ENCODE measurements around the gene HOMER2. TPM values are rescaled to one million over a fixed set of nuclear protein-coding genes. Genes with fewer than 3 reads are reported as not detected.
A peak's percentile ranks its signal among the peaks of the same experiment; 100 is the strongest.

The HOMER2 gene
- total and polyA plus RNA-seq, 9 of the 15 experiments (the other 6 are each of a cell fraction or from before 2014, with no cell fraction given): 0.13 to 0.47 (median 0.29) TPM; not detected in 1

GRCh38 chr15:82809308-82810060 lies 143.0 kb downstream of the HOMER2 start, which contains the start of gene WHAMM (continued):
- 0 out of 2 replicates have a peak, but pooled peaks have one; percentile 33 for TF ChIP-seq ERF (CRISPR knock-in tag; IDR thresholded peaks at IDR 0.05)
- TF ChIP-seq SMAD4 (CRISPR knock-in tag; conservative IDR thresholded peaks at IDR 0.05): 0 out of 2 replicates have a peak, but pooled peaks have one; percentile 74
- TF ChIP-seq FIP1L1 (IDR thresholded peaks at IDR 0.05; ENCODE audit: low read depth, low read length, poor library complexity, severe bottlenecking): peak; percentile 17
- peak in 1 of 2 experiments; percentile 71; a peak in 3 of 4 replicates for TF ChIP-seq MAZ (CRISPR knock-in tag; conservative IDR thresholded peaks at IDR 0.05 in 1 of 2, IDR thresholded peaks at IDR 0.05 in 1 of 2)
- no peak for TF ChIP-seq ZNF133 (CRISPR knock-in tag; IDR thresholded peaks at IDR 0.05)
- peak; percentile 35; the same call in 1 of the 2 replicates for TF ChIP-seq ILF3 (IDR thresholded peaks at IDR 0.05; ENCODE audit: borderline replicate concordance)
- TF ChIP-seq TAF1 (IDR thresholded peaks at IDR 0.05; ENCODE audit: control insufficient read depth, extremely low read depth, insufficient read depth, low read length, severe bottlenecking): peak; percentile 80
- no peak for TF ChIP-seq SMARCC2 (IDR thresholded peaks at IDR 0.05; ENCODE audit: low read depth)
- 0 out of 6 replicates have a peak, but pooled peaks of 1 of the 3 experiments have one; percentile 34 for TF ChIP-seq ZBTB11 (CRISPR knock-in tag; IDR thresholded peaks at IDR 0.05)
- peak; percentile 76 for TF ChIP-seq ZBTB17 (CRISPR knock-in tag; IDR thresholded peaks at IDR 0.05)
- TF ChIP-seq MYBL2 (IDR thresholded peaks at IDR 0.05; ENCODE audit: low read depth): no peak
- TF ChIP-seq MYBL2 (CRISPR knock-in tag; IDR thresholded peaks at IDR 0.05; ENCODE audit: borderline replicate concordance): no peak
- peak; percentile 86 for TF ChIP-seq CHD1 (IDR thresholded peaks at IDR 0.05; ENCODE audit: low read length)
- TF ChIP-seq RAD51 (IDR thresholded peaks at IDR 0.05; ENCODE audit: borderline replicate concordance, low read depth): peak; percentile 26; the same call in 1 of the 2 replicates
- no peak for TF ChIP-seq ZNF586 (CRISPR knock-in tag; conservative IDR thresholded peaks at IDR 0.05)
- TF ChIP-seq GTF2A2 (tag; IDR thresholded peaks at IDR 0.05): 0 out of 2 replicates have a peak, but pooled peaks have one; percentile 17
- TF ChIP-seq ZC3H4 (CRISPR knock-in tag; IDR thresholded peaks at IDR 0.05; ENCODE audit: borderline replicate concordance): peak; percentile 63; the same call in 1 of the 2 replicates
- TF ChIP-seq YY1 (IDR thresholded peaks at IDR 0.05; ENCODE audit: borderline replicate concordance in 1 of 3, control insufficient read depth in 1 of 3, extremely low read depth in 1 of 3, insufficient read depth in 3 of 3, insufficient read length in 1 of 3, insufficient replicate concordance in 2 of 3, low read depth in 1 of 3, low read length in 2 of 3): peak in 2 of 3 experiments; percentile 41 to 63
- no peak for TF ChIP-seq ETV6 (IDR thresholded peaks at IDR 0.05; ENCODE audit: borderline replicate concordance in 1 of 2, low read depth in 2 of 2, low read length in 1 of 2)
- no peak for TF ChIP-seq ETV6 (CRISPR knock-in tag; IDR thresholded peaks at IDR 0.05; ENCODE audit: borderline replicate concordance)
- TF ChIP-seq ZNF589 (CRISPR knock-in tag; IDR thresholded peaks at IDR 0.05; ENCODE audit: low read depth): 0 out of 2 replicates have a peak, but pooled peaks have one; percentile 26
- no peak for TF ChIP-seq ZFP1 (CRISPR knock-in tag; IDR thresholded peaks at IDR 0.05)
- no peak for TF ChIP-seq ZNF644 (tag; IDR thresholded peaks at IDR 0.05; ENCODE audit: low read depth)

Measured in K562 (cell line).